NK-92 (cell line): Measurements from ENCODE around the gene FAM120A.

Experiments
- DNase-seq: peaks from one replicate; lab custom pipeline; 2025; ENCODE audit not compliant: unreplicated experiment; lab: John Stamatoyannopoulos, UW

FAM120A gene

GRCh38 chr9:93552923-93553322, 101.4 kb downstream of the FAM120A start:
- DNase-seq = no peak

GRCh38 chr9:93555370-93555769, 103.9 kb downstream of the FAM120A start:
- DNase-seq = no peak

GRCh38 chr9:93557366-93558137, 106.1 kb downstream of the FAM120A start:
- DNase-seq = no peak

GRCh38 chr9:93558503-93558902, 107.0 kb downstream of the FAM120A start:
- no peak for DNase-seq

GRCh38 chr9:93560991-93561390, 109.5 kb downstream of the FAM120A start:
- no peak for DNase-seq

GRCh38 chr9:93562157-93562556, 110.7 kb downstream of the FAM120A start:
- no peak for DNase-seq

GRCh38 chr9:93565089-93565488, 113.6 kb downstream of the FAM120A start:
- DNase-seq = no peak

- peak; percentile 80 for DNase-seq
Observed at GRCh38 chr9:93566408-93567270, 115.2 kb downstream of the FAM120A start.

GRCh38 chr9:93567271-93567959, 115.9 kb downstream of the FAM120A start:
- DNase-seq = no peak

- no peak for DNase-seq
Observed at GRCh38 chr9:93568169-93568568, 116.7 kb downstream of the FAM120A start.

- DNase-seq = no peak
Observed at GRCh38 chr9:93569621-93570174, 118.2 kb downstream of the FAM120A start.

- no peak for DNase-seq
Observed at GRCh38 chr9:93572221-93572620, 120.7 kb downstream of the FAM120A start.

GRCh38 chr9:93572636-93573515, 121.4 kb downstream of the FAM120A start:
- no peak for DNase-seq

GRCh38 chr9:93573516-93573828, 122.0 kb downstream of the FAM120A start:
- no peak for DNase-seq

- DNase-seq = no peak
Observed at GRCh38 chr9:93574091-93574899, 122.8 kb downstream of the FAM120A start.

GRCh38 chr9:93574900-93575795, 123.7 kb downstream of the FAM120A start:
- no peak for DNase-seq

- no peak for DNase-seq
Observed at GRCh38 chr9:93575796-93576257, 124.3 kb downstream of the FAM120A start.

GRCh38 chr9:93576258-93577077, 125.0 kb downstream of the FAM120A start, which contains the start of gene PHF2:
TSS of gene PHF2 (plus strand) at chr9:93576584. CDS start at chr9:93576774, 190 bp downstream.
- DNase-seq = no peak
